Esophagus muscularis mucosa (tissue), 4 donors: ENCODE measurements around the gene ST3GAL5. TPM values are rescaled to one million over a fixed set of nuclear protein-coding genes. Genes with fewer than 3 reads are reported as not detected.

Experiments
- DNase-seq: peaks from one replicate; pipeline ENCODE4 v3.0.0-alpha.2; 2017; ENCODE audit errors: extremely low spot score
- H3K27ac ChIP-seq, 4 donors: fragments of 200-600 bp; sonication (generic); replicated peaks in 1 of 4; 1 replicate in 3 of 4; 2 replicates in 1 of 4; pipeline ENCODE4 v1.5.1; 2016 to 2019; ENCODE audit warnings: mild to moderate bottlenecking in 1 of 4
- H3K27me3 ChIP-seq, 4 donors: fragments of 200-600 bp; sonication (generic); one replicate each; pipeline versions ENCODE4 v1.5.1 to v1.6.0; 2016 to 2019
- H3K36me3 ChIP-seq, 4 donors: fragments of 200-600 bp; sonication (generic); one replicate each; pipeline ENCODE4 v1.5.1; 2016 to 2019
- H3K4me1 ChIP-seq, 4 donors: fragments of 200-600 bp; sonication (generic); one replicate each; pipeline ENCODE4 v1.5.1; 2016 to 2019
- H3K4me3 ChIP-seq, 4 donors: fragments of 200-600 bp; sonication (generic); 1 replicate in 2 of 4; 2 replicates in 2 of 4; pipeline ENCODE4 v1.5.1; 2016 to 2019; ENCODE audit warnings: mild to moderate bottlenecking in 4 of 4, moderate library complexity in 1 of 4
- H3K9me3 ChIP-seq, 4 donors: fragments of 200-600 bp; sonication (generic); 1 replicate in 3 of 4; 2 replicates in 1 of 4; pipeline ENCODE4 v1.5.1; 2016 to 2019
- EP300 ChIP-seq: sonication (generic); formaldehyde crosslinking; IDR thresholded peaks from one replicate; pipeline ENCODE4 v1.6.1; 2017; ENCODE audit warnings: antibody characterized with exemption
- POLR2A ChIP-seq: fragments of 450-650 bp; IDR thresholded peaks from one replicate; pipeline ENCODE4 v1.6.1; 2017; ENCODE audit warnings: antibody characterized with exemption, moderate library complexity, mild to moderate bottlenecking, low read depth
- POLR2AphosphoS5 ChIP-seq, 2 donors: sonication (generic); formaldehyde crosslinking; IDR thresholded peaks; one replicate each; pipeline ENCODE4 v1.6.1; 2017; ENCODE audit warnings: antibody characterized with exemption in 2 of 2
- WGBS: methylation state at CpG from one replicate; pipeline ENCODE4 v1.1.5; 2018; 5-methylcytosine and 5-hydroxymethylcytosine counted together
- intact Hi-C: fragments of 100-400 bp; cut with DNase I; formaldehyde crosslinking; loops from one replicate; pipeline ENCODE4 v1.15.1; 2023
- total RNA-seq, 4 donors: library from RNA; depleted of rRNA; stranded (reverse); fragments of >200 nt; gene quantifications; one replicate each; pipeline versions ENCODE4 v1.1.0 to v1.2.1, GENCODE V29; 2016
- TF ChIP-seq, protein P1 (sequence below), 3 experiments: fragments of 200-600 bp in 2 of 3; fragments of 450-650 bp in 1 of 3; sonication (generic) in 2 of 3; IDR thresholded peaks; one replicate each; pipeline ENCODE4 v1.5.1; 2017 to 2019; ENCODE audit warnings: antibody characterized with exemption in 3 of 3, mild to moderate bottlenecking in 2 of 3, moderate library complexity in 1 of 3

Gene ST3GAL5
- total RNA-seq, 4 donors from 2014 or later: 11.3 to 21.6 (median 19.4) TPM

DNA sequence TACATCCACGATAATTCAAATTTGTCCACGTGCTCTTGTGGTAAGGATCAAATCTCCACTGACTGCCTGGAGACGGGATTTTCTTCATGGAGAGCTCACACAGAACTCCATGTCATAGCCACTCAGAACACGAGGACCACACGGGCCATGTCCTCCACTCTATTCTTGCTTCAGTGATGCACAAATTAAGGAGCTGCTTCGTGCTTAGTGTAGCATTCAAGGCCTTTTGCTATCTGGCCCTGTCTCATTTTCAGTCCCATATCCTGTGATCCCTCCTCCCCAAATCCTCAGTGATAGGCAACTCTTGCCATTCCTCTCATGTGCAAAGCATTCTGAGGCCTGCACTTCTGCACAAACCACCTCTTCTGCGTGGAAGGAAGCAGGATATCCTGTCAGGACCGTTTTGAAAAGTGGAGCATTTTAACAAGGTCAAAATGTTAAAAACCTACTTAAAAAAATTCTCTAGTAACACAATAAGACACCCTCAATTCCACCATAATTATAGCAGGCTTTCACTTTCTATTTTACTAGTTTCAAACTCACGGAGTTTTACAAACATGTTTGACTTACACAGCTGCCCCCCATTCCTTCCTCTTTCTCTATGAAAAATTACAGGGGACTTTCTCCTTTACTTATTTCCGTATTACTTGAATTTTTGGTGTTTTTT, 35.2 kb downstream of the ST3GAL5 start:
- TF ChIP-seq POLR2AphosphoS5 (IDR thresholded peaks at IDR 0.05): no peak
- no peak for TF ChIP-seq POLR2A
- TF ChIP-seq EP300: no peak
- TF ChIP-seq, protein P1, sequence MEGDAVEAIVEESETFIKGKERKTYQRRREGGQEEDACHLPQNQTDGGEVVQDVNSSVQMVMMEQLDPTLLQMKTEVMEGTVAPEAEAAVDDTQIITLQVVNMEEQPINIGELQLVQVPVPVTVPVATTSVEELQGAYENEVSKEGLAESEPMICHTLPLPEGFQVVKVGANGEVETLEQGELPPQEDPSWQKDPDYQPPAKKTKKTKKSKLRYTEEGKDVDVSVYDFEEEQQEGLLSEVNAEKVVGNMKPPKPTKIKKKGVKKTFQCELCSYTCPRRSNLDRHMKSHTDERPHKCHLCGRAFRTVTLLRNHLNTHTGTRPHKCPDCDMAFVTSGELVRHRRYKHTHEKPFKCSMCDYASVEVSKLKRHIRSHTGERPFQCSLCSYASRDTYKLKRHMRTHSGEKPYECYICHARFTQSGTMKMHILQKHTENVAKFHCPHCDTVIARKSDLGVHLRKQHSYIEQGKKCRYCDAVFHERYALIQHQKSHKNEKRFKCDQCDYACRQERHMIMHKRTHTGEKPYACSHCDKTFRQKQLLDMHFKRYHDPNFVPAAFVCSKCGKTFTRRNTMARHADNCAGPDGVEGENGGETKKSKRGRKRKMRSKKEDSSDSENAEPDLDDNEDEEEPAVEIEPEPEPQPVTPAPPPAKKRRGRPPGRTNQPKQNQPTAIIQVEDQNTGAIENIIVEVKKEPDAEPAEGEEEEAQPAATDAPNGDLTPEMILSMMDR (IDR thresholded peaks at IDR 0.05): no peak
- H3K27ac ChIP-seq: peak overlapping the region; percentile 24 to 65 (median 42)
- H3K27me3 ChIP-seq: no peaks in the 10 kb centered on the region
- peak; percentile 55 for DNase-seq
- no peaks in the 10 kb centered on the region for H3K9me3 ChIP-seq
- peaks cover 4 to 21% (median 9%) of the 10 kb centered on the region in 4 donors for H3K4me1 ChIP-seq
- H3K4me3 ChIP-seq: no peak overlapping the region
- H3K36me3 ChIP-seq: peaks cover 0 to 41% (median 13%) of the 10 kb centered on the region in 4 donors
- WGBS: 69% methylated on average over 10 of the region's 10 CpGs
- intact Hi-C loops: no loop called here

DNA sequence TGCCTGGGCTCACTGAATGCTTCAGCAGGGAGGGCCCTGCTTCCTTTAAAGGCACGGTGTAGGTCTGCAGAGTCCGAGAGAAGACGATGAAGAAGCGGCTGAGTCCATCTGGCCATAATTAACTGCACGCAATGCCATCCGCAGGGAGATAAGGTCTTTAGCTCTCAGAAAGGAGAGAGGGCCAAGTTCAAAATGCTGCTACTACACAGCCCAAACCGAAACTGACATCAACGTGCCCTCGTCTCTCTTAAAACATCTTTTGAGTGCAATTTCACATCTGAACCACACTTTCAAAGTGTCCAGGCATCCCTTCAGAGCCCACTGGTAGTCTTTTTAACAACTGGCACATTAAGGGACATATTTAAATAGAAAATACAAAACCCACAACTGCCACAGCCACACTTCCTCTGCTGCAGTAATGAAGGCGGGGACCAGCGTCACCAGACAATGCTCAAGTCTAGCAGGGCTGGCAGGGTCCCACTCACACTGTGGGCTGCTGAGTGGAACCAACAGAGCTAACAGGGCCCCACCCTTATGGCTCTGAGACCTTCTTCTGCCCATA, 35.8 kb downstream of the ST3GAL5 start:
- TF ChIP-seq EP300: no peak
- no peak for TF ChIP-seq POLR2AphosphoS5 (IDR thresholded peaks at IDR 0.05)
- TF ChIP-seq POLR2A: no peak
- TF ChIP-seq, protein P1 (IDR thresholded peaks at IDR 0.05): no peak
- Histone ChIP-seq H3K27me3 (no peaks in the 10 kb centered on the region), H3K27ac (peak overlapping the region; percentile 24 to 65 (median 42)), H3K36me3 (peaks cover 0 to 41% (median 14%) of the 10 kb centered on the region in 4 donors), H3K4me3 (no peak overlapping the region), H3K9me3 (no peaks in the 10 kb centered on the region), H3K4me1 (peaks cover 4 to 21% (median 9%) of the 10 kb centered on the region in 4 donors)
- intact Hi-C loops: no loop called here
- DNase-seq: peak; percentile 92
- WGBS: 71% methylated on average over 11 of the region's 11 CpGs

DNA sequence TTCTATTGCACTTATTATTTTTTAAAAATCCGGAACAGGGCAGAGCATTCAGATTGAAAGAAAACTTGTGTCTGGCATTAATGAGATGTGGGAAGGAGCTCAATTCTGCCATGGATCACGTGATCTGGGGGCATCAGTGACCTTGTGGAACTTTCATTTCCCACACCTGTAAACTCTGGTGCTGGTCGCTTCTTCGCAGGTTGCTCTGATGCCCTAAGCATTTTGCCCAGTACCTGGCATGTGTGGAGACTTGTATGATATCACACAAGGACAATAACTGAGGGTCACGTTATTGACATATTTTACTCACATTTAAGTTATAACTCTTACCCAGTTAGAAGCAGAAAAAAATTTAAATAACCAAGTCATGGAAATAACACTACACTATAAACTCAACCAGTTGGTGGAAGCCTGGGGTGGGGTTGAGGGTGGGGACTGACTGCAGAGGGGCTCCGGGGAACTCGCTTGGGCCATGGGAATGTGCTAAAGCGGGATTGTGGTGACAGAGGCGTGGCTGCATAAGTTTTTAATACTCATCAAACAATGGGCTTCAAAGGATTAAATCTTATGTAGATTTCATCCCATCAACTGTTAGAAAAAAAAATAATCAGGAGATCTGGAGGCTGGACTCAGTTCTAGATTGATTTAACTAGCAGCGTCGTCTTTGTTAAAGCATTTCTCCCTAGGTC, 36.5 kb downstream of the ST3GAL5 start:
- WGBS: 88% methylated on average over 11 of the region's 11 CpGs
- TF ChIP-seq EP300 (no peak), POLR2A (no peak), POLR2AphosphoS5 (IDR thresholded peaks at IDR 0.05) (no peak)
- TF ChIP-seq, protein P1 (IDR thresholded peaks at IDR 0.05): no peak
- intact Hi-C loops: no loop called here
- Histone ChIP-seq H3K4me1 (peaks cover 4 to 21% (median 9%) of the 10 kb centered on the region in 4 donors), H3K4me3 (no peak overlapping the region), H3K27ac (peak overlapping the region in 3 of 4 donors; percentile 30 to 65 (median 36)), H3K36me3 (peaks cover 0 to 41% (median 21%) of the 10 kb centered on the region in 4 donors), H3K27me3 (no peaks in the 10 kb centered on the region), H3K9me3 (no peaks in the 10 kb centered on the region)
- peak; percentile 26 for DNase-seq

DNA sequence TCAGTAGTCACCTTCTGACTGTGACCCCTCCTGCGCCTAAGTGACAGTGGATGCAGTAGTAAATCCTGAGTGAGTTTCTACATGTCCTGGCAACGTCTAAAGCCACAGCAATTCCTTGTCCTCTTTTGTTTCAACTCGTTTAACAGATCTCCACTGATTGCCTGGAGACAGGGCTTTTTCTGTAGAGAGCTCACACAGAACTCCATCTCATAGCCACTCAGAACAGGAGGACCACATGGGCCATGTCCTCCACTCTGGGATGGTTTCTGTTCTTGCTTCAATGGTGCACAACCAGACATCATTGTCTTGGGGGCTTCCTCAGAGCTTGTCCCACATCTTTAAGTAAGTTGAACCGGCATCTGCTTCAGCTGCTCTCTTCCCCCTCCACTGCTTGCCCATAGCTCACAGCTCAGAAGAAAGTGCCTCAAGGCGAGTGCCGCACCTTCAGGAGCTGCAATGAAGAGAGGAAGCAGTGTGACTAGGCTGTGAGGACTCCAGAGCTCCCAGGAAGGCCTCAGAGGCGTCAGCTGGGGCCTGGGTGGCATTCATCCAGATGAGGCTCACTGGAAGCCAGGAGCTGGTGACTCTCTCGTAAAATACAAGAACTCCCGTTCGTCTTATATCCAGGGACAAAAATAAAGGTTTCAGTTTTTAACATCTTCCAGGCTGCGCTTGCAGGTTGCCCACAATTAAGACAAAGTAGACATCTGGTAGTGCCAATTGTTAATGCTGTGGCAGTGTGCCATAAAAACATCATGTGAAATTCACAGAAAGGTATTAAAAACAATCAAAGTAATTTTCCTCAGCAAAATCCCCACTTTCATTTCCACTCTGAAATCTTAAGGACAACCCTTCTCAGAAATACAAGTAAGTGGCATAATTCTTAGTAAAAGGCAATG, 37.3 kb downstream of the ST3GAL5 start:
- TF ChIP-seq, protein P1 (IDR thresholded peaks at IDR 0.05): no peak
- TF ChIP-seq POLR2A (no peak), POLR2AphosphoS5 (IDR thresholded peaks at IDR 0.05) (no peak), EP300 (no peak)
- Histone ChIP-seq H3K4me3 (no peak overlapping the region), H3K4me1 (peaks cover 4 to 21% (median 9%) of the 10 kb centered on the region in 4 donors), H3K9me3 (no peaks in the 10 kb centered on the region), H3K27me3 (no peaks in the 10 kb centered on the region), H3K27ac (peak overlapping the region in 3 of 4 donors; percentile 27 to 49 (median 30)), H3K36me3 (peaks cover 0 to 47% (median 25%) of the 10 kb centered on the region in 4 donors)
- 78% methylated on average over 11 of the region's 11 CpGs for WGBS
- DNase-seq: peak; percentile 87
- intact Hi-C loops: no loop called here
